Astrocyte (in vitro differentiated cells and primary cell): ENCODE results near the gene SLIT3.

ENCODE experiments used
- CTCF ChIP-seq: IDR thresholded peaks from 2 replicates; pipeline ENCODE4 v1.5.1; 2011; ENCODE audit warnings: low read depth, mild to moderate bottlenecking, inconsistent platforms, low read length, moderate library complexity; ENCODE audit not compliant: insufficient read depth
- EZH2 ChIP-seq: IDR thresholded peaks from 2 replicates; pipeline ENCODE4 v1.6.1; 2012; ENCODE audit warnings: mild to moderate bottlenecking, low read length, inconsistent platforms; ENCODE audit not compliant: insufficient read depth

- TF ChIP-seq EZH2 (no peak), CTCF (no peak)
These were observed 478.1 kb downstream of the SLIT3 start for GRCh38 chr5:168822745-168823281.
